ENCODE measurements around the gene TRMT1L. TPM values are rescaled to one million over a fixed set of nuclear protein-coding genes. Genes with fewer than 3 reads are reported as not detected.

TRMT1L gene
- total RNA-seq, 1 experiment from 2014 or later: 19.5 TPM

GRCh38 chr1:185096531-185096930 is 60.2 kb downstream of the TRMT1L start:
- no peak for ATAC-seq
- Histone ChIP-seq H3K4me3 (ENCODE audit: low read depth in 2 of 2, low read length in 2 of 2) (no peak overlapping the region), H3K4me1 (ENCODE audit: control insufficient read depth, insufficient read depth, low read length) (no peaks in the 10 kb centered on the region), H3K27me3 (ENCODE audit: control insufficient read depth, insufficient read depth, low read length) (no peaks in the 10 kb centered on the region), H3K9me3 (ENCODE audit: control insufficient read depth, insufficient read depth, low read depth, low read length) (no peaks in the 10 kb centered on the region), H3K27ac (ENCODE audit: low read length) (no peak overlapping the region), H3K36me3 (ENCODE audit: control insufficient read depth, insufficient read depth, low read length) (peaks cover 6% of the 10 kb centered on the region; the same call in 1 of the 2 replicates)
- intact Hi-C loops (cut with micrococcal nuclease; ENCODE audit: unreplicated experiment): no loop called here
- in situ Hi-C loops (cut with HindIII; ENCODE audit: low pct_unique_long_range_greater_than_20kb, low sequenced_read_pairs): no loop called here
- BruUV-seq (replicated peaks): no TSS peak
- DNase-seq (ENCODE audit: low read depth, low spot score): no peak
- CTCF ChIA-PET: no interaction called here
- POLR2A ChIA-PET: no interaction called here
- no peak for TF ChIP-seq REST (IDR thresholded peaks at IDR 0.05; ENCODE audit: insufficient read depth in 1 of 2, low read depth in 2 of 2, low read length in 1 of 2)
- TF ChIP-seq SIN3A (IDR thresholded peaks at IDR 0.05; ENCODE audit: borderline replicate concordance, insufficient read depth, low read depth, low read length): no peak
- no peak for TF ChIP-seq POLR2AphosphoS5 (IDR thresholded peaks at IDR 0.05; ENCODE audit: low read depth, low read length)
- TF ChIP-seq, protein P1, sequence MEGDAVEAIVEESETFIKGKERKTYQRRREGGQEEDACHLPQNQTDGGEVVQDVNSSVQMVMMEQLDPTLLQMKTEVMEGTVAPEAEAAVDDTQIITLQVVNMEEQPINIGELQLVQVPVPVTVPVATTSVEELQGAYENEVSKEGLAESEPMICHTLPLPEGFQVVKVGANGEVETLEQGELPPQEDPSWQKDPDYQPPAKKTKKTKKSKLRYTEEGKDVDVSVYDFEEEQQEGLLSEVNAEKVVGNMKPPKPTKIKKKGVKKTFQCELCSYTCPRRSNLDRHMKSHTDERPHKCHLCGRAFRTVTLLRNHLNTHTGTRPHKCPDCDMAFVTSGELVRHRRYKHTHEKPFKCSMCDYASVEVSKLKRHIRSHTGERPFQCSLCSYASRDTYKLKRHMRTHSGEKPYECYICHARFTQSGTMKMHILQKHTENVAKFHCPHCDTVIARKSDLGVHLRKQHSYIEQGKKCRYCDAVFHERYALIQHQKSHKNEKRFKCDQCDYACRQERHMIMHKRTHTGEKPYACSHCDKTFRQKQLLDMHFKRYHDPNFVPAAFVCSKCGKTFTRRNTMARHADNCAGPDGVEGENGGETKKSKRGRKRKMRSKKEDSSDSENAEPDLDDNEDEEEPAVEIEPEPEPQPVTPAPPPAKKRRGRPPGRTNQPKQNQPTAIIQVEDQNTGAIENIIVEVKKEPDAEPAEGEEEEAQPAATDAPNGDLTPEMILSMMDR (IDR thresholded peaks at IDR 0.05): no peak
- no peak for TF ChIP-seq TCF7L2 (IDR thresholded peaks at IDR 0.05; ENCODE audit: low read depth, low read length)

- TF ChIP-seq SIN3A (IDR thresholded peaks at IDR 0.05; ENCODE audit: borderline replicate concordance, insufficient read depth, low read depth, low read length) (no peak), POLR2AphosphoS5 (IDR thresholded peaks at IDR 0.05; ENCODE audit: low read depth, low read length) (no peak), REST (IDR thresholded peaks at IDR 0.05; ENCODE audit: insufficient read depth in 1 of 2, low read depth in 2 of 2, low read length in 1 of 2) (no peak), TCF7L2 (IDR thresholded peaks at IDR 0.05; ENCODE audit: low read depth, low read length) (no peak)
- TF ChIP-seq, protein P1 (IDR thresholded peaks at IDR 0.05): no peak
- BruUV-seq (replicated peaks): no TSS peak
- Histone ChIP-seq H3K4me3 (ENCODE audit: low read depth in 2 of 2, low read length in 2 of 2) (no peak overlapping the region), H3K4me1 (ENCODE audit: control insufficient read depth, insufficient read depth, low read length) (no peaks in the 10 kb centered on the region), H3K9me3 (ENCODE audit: control insufficient read depth, insufficient read depth, low read depth, low read length) (no peaks in the 10 kb centered on the region), H3K27me3 (ENCODE audit: control insufficient read depth, insufficient read depth, low read length) (no peaks in the 10 kb centered on the region), H3K27ac (ENCODE audit: low read length) (no peak overlapping the region), H3K36me3 (ENCODE audit: control insufficient read depth, insufficient read depth, low read length) (peaks cover 8% of the 10 kb centered on the region; the same call in 1 of the 2 replicates)
- ChIA-PET CTCF (no interaction called here), POLR2A (no interaction called here)
- DNase-seq (ENCODE audit: low read depth, low spot score): no peak
- no peak for ATAC-seq
- intact Hi-C loops (cut with micrococcal nuclease; ENCODE audit: unreplicated experiment) (no loop called here), in situ Hi-C loops (cut with HindIII; ENCODE audit: low pct_unique_long_range_greater_than_20kb, low sequenced_read_pairs) (no loop called here)
Observed at GRCh38 chr1:185094761-185095160, 62.0 kb downstream of the TRMT1L start.
